Measurements from ENCODE around the gene ATXN3.

DNA sequence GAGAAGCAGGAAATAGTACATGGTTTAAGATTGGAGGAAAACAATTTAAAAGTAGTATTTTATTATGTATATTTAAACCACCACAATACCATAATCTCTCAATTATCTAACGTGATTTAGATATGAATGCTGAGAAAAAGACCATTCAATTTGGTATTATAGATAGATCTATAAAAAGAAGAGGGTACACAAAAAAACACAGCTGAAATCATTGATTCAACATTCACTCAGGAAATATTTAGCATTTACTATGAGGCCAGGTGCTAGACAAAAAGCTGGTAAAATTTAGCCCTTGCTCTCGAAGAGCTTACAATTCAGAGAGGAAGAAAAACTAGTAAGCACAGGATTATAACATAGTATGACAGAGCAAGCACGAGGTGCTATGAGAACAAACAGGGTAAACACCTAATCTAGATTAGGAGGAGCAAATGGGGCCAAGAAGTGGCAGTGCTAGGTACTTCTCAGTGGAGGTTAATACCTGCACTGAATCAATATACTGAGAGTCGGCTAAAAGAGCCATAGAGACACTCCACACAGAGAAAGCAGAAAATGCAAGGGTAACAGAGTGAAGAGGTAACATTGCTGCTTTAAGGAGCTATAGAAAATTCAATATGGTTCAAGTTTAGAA, 94.1 kb downstream of the ATXN3 start:
- TF ChIP-seq, protein P1, sequence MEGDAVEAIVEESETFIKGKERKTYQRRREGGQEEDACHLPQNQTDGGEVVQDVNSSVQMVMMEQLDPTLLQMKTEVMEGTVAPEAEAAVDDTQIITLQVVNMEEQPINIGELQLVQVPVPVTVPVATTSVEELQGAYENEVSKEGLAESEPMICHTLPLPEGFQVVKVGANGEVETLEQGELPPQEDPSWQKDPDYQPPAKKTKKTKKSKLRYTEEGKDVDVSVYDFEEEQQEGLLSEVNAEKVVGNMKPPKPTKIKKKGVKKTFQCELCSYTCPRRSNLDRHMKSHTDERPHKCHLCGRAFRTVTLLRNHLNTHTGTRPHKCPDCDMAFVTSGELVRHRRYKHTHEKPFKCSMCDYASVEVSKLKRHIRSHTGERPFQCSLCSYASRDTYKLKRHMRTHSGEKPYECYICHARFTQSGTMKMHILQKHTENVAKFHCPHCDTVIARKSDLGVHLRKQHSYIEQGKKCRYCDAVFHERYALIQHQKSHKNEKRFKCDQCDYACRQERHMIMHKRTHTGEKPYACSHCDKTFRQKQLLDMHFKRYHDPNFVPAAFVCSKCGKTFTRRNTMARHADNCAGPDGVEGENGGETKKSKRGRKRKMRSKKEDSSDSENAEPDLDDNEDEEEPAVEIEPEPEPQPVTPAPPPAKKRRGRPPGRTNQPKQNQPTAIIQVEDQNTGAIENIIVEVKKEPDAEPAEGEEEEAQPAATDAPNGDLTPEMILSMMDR (optimal IDR thresholded peaks at IDR 0.05 in 1 of 3, IDR thresholded peaks at IDR 0.05 in 1 of 3, conservative IDR thresholded peaks at IDR 0.05 in 1 of 3; ENCODE audit: extremely low read depth in 1 of 3, insufficient read depth in 2 of 3, low read length in 3 of 3): no peak
- no peak for TF ChIP-seq EZH2 (IDR thresholded peaks at IDR 0.05; ENCODE audit: low read length)

Data from keratinocyte (primary cell).